HG02840 (cell line): ENCODE measurements around the gene NAV1.
"Not testable (repeated sequence)": the region's sequence is repeated elsewhere in the genome, so short reads cannot be mapped to it uniquely, and the experiment has no call there.

Experiments used
- ATAC-seq: cut with Tn5 transposase; IDR thresholded peaks from one replicate; pipeline ENCODE4 v1.9.1; 2021; ENCODE audit warnings: mild to moderate bottlenecking, moderate library complexity, moderate number of reproducible peaks; ENCODE audit not compliant: unreplicated experiment, low FRiP score

Gene NAV1

DNA sequence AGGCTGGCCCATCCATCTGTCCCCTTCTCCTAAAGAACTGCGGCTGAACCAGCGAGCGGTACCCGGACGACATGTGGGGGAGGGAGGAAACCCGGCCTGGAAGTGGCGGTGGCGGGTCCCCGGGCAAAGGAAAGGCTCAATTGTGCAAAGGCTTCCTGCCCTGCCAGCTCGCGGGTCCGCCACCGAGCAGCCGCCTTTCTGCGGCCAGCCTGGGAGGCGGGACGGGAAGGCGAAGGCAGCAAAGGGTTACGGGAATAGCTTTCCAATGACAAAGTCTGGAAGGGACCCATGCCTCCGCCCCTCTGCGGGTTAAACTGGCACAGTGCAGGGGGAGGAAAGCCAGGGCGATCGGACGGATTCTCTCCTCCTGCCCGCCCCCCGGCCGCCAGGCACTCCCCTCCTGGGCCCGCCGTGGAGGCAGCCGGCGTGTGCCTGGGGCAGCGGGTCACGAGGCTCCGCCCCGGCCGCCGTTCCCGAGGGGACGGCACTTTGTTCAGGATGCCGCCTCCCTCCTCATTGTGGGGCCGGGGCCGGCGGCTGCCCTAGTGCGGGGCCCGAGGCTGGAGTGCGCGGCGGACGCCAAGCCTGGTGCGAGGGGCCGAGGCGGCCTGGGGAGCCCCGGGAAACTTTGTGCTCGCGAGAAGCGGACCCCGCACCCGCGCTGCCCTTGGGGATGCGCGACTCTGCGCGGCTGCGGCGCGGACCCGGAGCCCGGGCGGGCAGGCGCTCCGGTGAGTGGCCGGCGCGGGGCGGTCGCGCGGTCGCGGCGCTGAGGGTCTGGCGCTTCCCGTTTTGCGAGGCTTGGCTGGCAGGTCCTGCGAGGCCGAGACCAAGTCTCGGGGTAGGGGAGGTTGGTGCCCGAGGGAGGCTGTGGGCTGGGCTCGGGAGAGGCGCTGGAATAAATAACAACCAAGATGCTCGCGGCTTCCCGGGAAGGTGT is at the start of gene NAV1:
Gene NAV1 (plus strand): TSS at position 516 of the 940 bp plus-strand sequence. CDS start 83,758 bp downstream, outside the sequence.
- ATAC-seq: no peak

GRCh38 chr1:201489643-201490261 is 49.2 kb upstream of the NAV1 start:
- ATAC-seq: no peak

GRCh38 chr1:201490708-201491131 is 48.2 kb upstream of the NAV1 start:
- ATAC-seq: no peak

DNA sequence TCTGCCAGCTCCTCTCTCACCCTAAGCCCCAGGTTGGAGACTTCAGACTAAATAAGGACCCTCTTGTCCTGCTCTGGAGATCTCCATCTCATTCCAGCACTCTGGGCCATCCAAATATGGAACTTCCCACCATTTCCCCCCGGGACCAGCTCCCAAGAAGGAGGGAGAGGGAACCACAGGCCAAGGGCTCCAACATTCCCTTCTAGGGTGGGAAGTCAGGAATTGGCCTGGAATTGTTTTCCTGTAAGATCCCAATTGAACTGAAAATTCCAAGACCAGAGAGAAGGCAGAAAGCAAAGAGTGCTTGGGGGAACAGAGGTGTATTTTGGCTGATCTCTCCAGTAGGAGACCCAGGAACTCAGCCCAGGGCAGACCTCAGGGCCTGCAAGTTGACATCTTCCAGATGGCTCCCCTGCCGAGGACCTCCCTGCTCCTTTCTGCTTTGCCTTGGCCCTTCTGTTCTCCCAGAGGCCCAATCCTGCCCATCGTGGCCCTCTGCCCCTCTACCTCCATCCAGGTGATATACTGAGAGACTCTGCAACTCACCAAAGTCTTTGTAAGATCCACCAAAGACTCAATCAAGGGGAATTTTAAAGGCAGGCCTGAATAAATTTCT is 46.9 kb upstream of the NAV1 start:
- no peak for ATAC-seq

GRCh38 chr1:201493026-201493656 is 45.8 kb upstream of the NAV1 start:
- not testable (repeated sequence) for ATAC-seq

DNA sequence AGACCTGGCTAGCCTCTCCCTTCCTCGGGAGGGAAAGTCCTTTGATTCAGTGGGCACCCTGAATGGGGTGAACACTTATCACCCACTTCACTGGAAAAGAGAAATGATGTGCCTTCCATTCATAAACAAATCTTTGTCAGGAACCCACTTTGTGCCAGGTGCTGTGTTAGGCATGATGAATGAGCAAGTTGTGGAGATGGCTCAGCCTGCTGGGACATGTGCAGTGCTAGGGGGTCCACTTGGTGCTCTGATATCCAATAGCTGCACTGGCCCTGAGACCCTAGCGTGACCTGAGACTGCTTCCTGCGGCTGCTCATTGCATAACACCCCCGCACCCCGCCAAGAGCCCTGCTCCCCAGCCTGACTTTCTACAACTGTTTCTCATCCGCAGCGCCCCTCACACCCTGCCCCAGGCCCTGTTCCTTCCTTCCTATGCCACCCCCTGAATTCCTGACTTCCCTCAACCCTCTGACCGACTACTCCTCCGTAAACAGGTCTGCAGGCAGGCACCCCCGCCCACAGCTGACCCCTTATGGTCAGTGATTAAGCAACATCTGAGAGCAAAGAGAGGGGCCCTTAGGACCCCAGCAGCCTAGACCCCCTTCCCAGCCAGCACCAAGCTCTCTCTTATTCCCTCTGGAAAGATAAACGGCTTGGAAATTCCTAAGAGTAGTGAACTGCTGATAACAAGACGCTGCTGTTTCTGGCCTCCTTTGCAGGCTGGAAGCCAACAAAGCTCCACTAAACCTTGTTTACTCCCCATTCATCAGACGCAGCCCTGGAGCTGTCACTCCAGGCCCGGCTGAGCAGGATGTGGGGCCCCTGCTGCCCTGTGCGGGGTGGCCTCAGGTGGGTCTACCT is 44.9 kb upstream of the NAV1 start:
- no peak for ATAC-seq

DNA sequence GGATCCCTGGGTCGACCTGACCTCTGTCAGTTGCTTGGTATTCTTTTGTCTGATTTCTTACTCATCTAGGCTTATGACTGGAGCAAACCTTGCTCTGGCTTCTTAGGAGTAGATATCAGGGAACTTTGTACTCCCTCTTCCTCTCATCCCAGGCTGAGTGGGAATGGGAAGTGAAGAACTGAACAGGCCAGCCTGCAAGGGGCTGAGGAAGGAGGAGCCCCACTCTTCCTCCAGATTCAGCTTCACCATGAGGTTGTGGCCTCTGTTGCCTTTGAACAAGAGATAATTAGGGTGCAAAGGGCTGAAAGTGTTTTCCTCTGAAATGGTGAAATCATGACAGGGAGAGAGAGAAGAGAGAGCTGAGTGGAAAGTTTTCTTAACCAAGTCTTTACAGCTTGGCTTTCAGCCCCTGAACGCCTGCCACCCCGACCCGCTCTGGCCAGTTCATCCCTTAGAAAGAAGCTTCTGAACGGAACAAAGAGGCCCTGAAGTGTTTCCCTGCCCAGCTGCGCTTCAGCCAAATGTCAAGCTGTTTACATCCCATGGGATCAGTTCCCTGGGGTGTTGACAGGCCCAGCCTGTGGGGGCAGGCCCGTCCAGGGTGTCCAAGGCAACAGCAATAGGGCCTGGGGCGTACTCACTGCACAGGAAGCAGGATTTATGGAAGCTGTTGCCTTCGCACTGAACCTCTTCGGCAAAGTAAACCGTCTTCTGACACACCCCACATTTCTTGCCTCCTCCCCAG is 43.2 kb upstream of the NAV1 start:
- ATAC-seq: no peak

DNA sequence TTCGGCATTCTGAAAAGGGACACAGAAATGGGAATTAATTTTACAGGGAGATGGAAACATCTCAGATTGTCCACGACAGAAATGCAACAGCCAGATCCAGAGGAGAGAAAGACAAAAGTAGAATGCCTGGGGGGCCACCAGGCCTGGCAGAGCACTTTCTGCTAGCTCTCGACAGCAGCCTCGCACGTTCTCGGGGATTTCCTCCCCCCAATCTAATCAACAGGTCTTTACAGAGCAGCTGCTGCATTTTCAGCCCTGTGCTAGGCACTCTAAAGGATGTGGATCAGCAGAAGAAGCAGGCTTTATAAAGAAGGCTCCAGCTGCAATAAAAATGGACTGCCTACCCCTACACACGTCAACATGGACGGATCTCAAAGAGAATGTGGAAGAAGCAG is 42.6 kb upstream of the NAV1 start:
- no peak for ATAC-seq

DNA sequence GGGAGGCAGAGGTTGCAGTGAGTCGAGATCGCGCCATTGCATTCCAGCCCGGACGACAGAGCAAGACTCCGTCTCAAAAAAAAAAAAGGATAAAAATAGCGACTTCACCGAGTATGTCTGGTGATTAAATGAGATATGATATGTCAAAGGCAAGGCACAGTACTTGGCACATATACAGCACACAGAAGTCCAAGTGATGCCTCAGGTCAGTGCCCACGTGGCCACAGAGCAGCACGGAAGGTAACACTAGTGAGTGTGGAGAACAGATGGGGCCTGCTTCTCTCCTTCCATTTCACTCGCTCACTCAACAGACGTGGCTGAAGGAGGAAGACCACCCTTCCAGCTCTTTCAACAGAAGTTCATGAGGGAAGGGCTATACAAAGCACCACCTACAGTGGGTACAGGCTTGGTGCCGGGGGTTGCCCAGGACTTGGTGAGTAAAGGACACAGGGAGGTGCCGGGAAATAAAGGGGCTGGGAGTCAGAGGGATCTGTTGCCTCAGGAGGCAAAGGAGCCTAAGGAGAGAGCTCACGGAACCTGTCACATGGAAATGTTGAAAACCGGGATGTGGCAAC is 40.9 kb upstream of the NAV1 start:
- no peak for ATAC-seq

DNA sequence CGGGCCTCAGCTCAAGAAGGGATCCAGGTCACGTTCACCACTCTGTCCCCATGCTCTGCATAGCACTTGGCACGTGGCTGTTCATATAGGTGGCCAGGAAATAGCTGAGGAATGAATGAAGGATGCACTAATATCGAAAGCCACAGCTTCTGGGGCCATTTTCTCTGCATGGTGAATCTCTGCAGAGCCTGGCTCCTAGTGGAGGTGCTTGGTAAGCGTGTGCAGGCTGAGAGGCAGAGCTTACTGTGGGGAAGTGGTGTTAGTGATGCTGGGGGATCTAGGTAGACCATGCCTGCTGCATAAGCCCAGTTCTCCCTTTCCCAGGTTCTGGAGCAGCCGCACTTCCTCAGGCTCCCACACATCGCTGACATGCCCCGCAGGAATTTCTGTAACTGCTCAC is 40.3 kb upstream of the NAV1 start:
- ATAC-seq: no peak

DNA sequence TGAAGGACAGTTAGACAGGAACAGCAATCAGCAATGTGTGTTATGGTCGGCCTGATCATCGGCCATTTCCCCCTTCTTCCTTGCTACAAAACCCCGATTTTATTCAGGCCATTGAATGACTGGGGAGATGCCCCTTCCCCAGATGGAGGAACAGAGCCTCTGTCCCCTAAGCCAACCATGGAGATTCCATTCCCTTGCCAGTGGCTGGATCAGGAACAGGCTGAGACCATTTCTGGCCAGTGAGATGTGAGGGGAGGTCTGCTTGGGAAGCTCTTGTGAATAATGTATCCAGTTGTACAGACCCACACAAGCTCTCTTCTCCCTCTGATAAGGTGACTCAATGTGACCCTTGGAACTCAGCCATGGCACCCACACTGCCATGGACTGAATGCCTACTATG is 39.7 kb upstream of the NAV1 start:
- ATAC-seq: no peak

GRCh38 chr1:201499795-201500669 is 38.9 kb upstream of the NAV1 start:
- ATAC-seq: no peak

- no peak for ATAC-seq
These were observed 38.2 kb upstream of the NAV1 start for GRCh38 chr1:201500670-201501120.

- no peak for ATAC-seq
These were observed 37.8 kb upstream of the NAV1 start for GRCh38 chr1:201501144-201501543.

DNA sequence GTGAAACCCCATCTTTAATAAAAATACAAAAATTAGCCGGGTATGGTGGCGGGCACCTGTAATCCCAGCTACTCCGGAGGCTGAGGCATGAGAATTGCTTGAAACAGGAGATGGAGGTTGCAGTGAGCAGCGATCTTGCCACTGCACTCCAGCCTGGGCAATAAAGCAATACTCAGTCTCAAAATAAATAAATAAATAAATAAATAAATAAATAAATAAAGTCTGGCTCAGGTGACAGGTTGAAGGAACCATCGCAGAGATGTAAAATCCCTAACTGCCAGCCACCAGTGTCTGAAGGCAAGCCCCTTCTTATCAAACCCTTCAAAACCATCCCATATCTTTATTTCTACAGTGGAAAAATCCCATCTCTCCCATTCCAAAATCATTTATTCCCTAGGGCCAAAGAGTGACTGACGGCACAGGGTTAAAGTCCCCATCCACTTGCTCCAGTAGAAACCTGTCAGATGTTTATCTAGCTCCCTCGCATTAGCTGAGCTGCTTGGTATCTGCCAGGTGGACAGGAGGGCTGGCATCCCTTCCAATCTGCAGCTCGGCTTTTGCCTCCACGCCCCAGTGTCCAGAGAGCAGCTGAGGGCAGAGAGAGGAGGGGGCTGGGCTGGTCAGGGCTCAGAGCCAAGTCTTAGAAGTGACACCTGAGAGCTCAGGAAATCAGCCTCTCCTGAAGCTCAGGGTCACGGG is 37.0 kb upstream of the NAV1 start:
- no peak for ATAC-seq

GRCh38 chr1:201502511-201502857 is 36.4 kb upstream of the NAV1 start:
- no peak for ATAC-seq

GRCh38 chr1:201503397-201504176 is 35.3 kb upstream of the NAV1 start:
- no peak for ATAC-seq
